Measurements from ENCODE around the gene CYP8B1. TPM values are rescaled to one million over a fixed set of nuclear protein-coding genes. Genes with fewer than 3 reads are reported as not detected.

Gene CYP8B1
- total and polyA plus RNA-seq, 2 of the 8 experiments (the other 6 are each of a cell fraction or from before 2014, with no cell fraction given): not detected

DNA sequence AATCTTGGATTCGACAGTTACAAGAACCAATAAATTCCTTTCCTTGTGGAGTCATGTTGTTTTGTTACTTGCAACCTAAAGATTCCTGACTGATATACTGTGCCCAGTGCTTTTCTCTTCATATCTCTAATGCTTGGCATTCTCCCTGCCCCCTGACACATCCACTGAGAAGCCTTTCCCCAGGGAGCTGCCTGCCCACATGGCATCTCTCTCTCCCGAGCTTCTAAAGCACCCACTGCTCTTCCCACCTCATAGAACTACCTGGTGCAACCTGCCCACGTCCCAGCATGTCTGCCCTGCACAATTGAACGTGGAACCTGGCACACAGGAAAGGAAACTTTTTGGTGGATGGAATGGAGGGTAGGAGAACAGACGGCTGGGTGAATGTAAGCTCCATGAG, 6.8 kb downstream of the CYP8B1 start (continued):
- TF ChIP-seq, protein P1, sequence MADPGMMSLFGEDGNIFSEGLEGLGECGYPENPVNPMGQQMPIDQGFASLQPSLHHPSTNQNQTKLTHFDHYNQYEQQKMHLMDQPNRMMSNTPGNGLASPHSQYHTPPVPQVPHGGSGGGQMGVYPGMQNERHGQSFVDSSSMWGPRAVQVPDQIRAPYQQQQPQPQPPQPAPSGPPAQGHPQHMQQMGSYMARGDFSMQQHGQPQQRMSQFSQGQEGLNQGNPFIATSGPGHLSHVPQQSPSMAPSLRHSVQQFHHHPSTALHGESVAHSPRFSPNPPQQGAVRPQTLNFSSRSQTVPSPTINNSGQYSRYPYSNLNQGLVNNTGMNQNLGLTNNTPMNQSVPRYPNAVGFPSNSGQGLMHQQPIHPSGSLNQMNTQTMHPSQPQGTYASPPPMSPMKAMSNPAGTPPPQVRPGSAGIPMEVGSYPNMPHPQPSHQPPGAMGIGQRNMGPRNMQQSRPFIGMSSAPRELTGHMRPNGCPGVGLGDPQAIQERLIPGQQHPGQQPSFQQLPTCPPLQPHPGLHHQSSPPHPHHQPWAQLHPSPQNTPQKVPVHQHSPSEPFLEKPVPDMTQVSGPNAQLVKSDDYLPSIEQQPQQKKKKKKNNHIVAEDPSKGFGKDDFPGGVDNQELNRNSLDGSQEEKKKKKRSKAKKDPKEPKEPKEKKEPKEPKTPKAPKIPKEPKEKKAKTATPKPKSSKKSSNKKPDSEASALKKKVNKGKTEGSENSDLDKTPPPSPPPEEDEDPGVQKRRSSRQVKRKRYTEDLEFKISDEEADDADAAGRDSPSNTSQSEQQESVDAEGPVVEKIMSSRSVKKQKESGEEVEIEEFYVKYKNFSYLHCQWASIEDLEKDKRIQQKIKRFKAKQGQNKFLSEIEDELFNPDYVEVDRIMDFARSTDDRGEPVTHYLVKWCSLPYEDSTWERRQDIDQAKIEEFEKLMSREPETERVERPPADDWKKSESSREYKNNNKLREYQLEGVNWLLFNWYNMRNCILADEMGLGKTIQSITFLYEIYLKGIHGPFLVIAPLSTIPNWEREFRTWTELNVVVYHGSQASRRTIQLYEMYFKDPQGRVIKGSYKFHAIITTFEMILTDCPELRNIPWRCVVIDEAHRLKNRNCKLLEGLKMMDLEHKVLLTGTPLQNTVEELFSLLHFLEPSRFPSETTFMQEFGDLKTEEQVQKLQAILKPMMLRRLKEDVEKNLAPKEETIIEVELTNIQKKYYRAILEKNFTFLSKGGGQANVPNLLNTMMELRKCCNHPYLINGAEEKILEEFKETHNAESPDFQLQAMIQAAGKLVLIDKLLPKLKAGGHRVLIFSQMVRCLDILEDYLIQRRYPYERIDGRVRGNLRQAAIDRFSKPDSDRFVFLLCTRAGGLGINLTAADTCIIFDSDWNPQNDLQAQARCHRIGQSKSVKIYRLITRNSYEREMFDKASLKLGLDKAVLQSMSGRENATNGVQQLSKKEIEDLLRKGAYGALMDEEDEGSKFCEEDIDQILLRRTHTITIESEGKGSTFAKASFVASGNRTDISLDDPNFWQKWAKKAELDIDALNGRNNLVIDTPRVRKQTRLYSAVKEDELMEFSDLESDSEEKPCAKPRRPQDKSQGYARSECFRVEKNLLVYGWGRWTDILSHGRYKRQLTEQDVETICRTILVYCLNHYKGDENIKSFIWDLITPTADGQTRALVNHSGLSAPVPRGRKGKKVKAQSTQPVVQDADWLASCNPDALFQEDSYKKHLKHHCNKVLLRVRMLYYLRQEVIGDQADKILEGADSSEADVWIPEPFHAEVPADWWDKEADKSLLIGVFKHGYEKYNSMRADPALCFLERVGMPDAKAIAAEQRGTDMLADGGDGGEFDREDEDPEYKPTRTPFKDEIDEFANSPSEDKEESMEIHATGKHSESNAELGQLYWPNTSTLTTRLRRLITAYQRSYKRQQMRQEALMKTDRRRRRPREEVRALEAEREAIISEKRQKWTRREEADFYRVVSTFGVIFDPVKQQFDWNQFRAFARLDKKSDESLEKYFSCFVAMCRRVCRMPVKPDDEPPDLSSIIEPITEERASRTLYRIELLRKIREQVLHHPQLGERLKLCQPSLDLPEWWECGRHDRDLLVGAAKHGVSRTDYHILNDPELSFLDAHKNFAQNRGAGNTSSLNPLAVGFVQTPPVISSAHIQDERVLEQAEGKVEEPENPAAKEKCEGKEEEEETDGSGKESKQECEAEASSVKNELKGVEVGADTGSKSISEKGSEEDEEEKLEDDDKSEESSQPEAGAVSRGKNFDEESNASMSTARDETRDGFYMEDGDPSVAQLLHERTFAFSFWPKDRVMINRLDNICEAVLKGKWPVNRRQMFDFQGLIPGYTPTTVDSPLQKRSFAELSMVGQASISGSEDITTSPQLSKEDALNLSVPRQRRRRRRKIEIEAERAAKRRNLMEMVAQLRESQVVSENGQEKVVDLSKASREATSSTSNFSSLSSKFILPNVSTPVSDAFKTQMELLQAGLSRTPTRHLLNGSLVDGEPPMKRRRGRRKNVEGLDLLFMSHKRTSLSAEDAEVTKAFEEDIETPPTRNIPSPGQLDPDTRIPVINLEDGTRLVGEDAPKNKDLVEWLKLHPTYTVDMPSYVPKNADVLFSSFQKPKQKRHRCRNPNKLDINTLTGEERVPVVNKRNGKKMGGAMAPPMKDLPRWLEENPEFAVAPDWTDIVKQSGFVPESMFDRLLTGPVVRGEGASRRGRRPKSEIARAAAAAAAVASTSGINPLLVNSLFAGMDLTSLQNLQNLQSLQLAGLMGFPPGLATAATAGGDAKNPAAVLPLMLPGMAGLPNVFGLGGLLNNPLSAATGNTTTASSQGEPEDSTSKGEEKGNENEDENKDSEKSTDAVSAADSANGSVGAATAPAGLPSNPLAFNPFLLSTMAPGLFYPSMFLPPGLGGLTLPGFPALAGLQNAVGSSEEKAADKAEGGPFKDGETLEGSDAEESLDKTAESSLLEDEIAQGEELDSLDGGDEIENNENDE (IDR thresholded peaks at IDR 0.05; ENCODE audit: insufficient replicate concordance, low read length): no peak

Measured in H1 (cell line).